CD14-positive monocyte (primary cell): Measurements from ENCODE around the gene MICB. TPM values are rescaled to one million over a fixed set of nuclear protein-coding genes. Genes with fewer than 3 reads are reported as not detected.

ENCODE experiments used
- DNase-seq, 3 donors: peaks; one replicate each; pipeline ENCODE4 v3.0.0-alpha.2; 2011 to 2022
- H2AFZ ChIP-seq: 2 replicates; pipeline ENCODE4 v1.6.0; 2012; ENCODE audit warnings: mild to moderate bottlenecking, low read depth, low read length, inconsistent platforms; ENCODE audit not compliant: insufficient read depth, poor library complexity, severe bottlenecking
- H3K27ac ChIP-seq, 2 donors: 1 replicate in 1 of 2; 2 replicates in 1 of 2; pipeline ENCODE4 v1.5.1; 2012 to 2013; ENCODE audit warnings: low read length in 2 of 2, control low read depth in 1 of 2, inconsistent platforms in 1 of 2, low read depth in 1 of 2, mild to moderate bottlenecking in 1 of 2
- H3K27me3 ChIP-seq, 2 donors: one replicate each; pipeline versions ENCODE4 v1.6.0 to v1.6.1; 2011 to 2013; ENCODE audit warnings: low read length in 2 of 2; ENCODE audit not compliant: control insufficient read depth in 2 of 2, insufficient read depth in 2 of 2
- H3K36me3 ChIP-seq, 2 donors: replicated peaks in 1 of 2; 1 replicate in 1 of 2; 2 replicates in 1 of 2; pipeline versions ENCODE4 v1.5.1 to v1.6.1; 2012 to 2013; ENCODE audit warnings: low read length in 2 of 2, control low read depth in 1 of 2, inconsistent platforms in 1 of 2, mild to moderate bottlenecking in 1 of 2; ENCODE audit not compliant: insufficient read depth in 2 of 2, control insufficient read depth in 1 of 2
- H3K4me1 ChIP-seq, 2 donors: 1 replicate in 1 of 2; 2 replicates in 1 of 2; pipeline versions ENCODE4 v1.5.1 to v1.6.1; 2012 to 2013; ENCODE audit warnings: low read length in 2 of 2, control low read depth in 1 of 2, inconsistent platforms in 1 of 2, mild to moderate bottlenecking in 1 of 2, moderate library complexity in 1 of 2; ENCODE audit not compliant: insufficient read depth in 2 of 2, control insufficient read depth in 1 of 2
- H3K4me2 ChIP-seq: replicated peaks from 2 replicates; pipeline ENCODE3; 2012; ENCODE audit warnings: low read length, moderate library complexity, mild to moderate bottlenecking; ENCODE audit not compliant: poor library complexity, severe bottlenecking; ENCODE audit errors: extremely low read depth
- H3K4me3 ChIP-seq, 3 experiments: fragments of 200-600 bp in 1 of 3; sonication (generic) in 1 of 3; replicated peaks in 1 of 3; 1 replicate in 2 of 3; 2 replicates in 1 of 3; pipeline ENCODE4 v1.5.1; 2011 to 2013; ENCODE audit warnings: low read length in 3 of 3, mild to moderate bottlenecking in 3 of 3, control low read depth in 2 of 3, low read depth in 2 of 3, inconsistent platforms in 1 of 3, moderate library complexity in 1 of 3
- H3K79me2 ChIP-seq: 2 replicates; pipeline ENCODE4 v1.6.0; 2012; ENCODE audit warnings: mild to moderate bottlenecking, control low read depth, inconsistent platforms, low read length, moderate library complexity; ENCODE audit not compliant: insufficient read depth
- H3K9ac ChIP-seq: 2 replicates; pipeline ENCODE4 v1.6.0; 2017; ENCODE audit warnings: low read length, mild to moderate bottlenecking; ENCODE audit not compliant: insufficient read depth, poor library complexity, severe bottlenecking
- H3K9me3 ChIP-seq, 2 donors: replicated peaks in 1 of 2; 1 replicate in 1 of 2; 2 replicates in 1 of 2; pipeline versions ENCODE4 v1.5.1 to v1.6.1; 2012 to 2013; ENCODE audit warnings: low read length in 2 of 2, control low read depth in 1 of 2; ENCODE audit not compliant: control insufficient read depth in 1 of 2, insufficient read depth in 1 of 2
- H4K20me1 ChIP-seq: 2 replicates; pipeline ENCODE4 v1.6.0; 2012; ENCODE audit warnings: mild to moderate bottlenecking, low read length, control low read depth, moderate library complexity; ENCODE audit not compliant: insufficient read depth
- H3K27ac Mint-ChIP-seq, 7 donors: one replicate each; pipeline ENCODE4 v1.8.0; 2020; ENCODE audit warnings: mild to moderate bottlenecking in 7 of 7, mixed read lengths in 7 of 7, moderate library complexity in 6 of 7, inconsistent platforms in 2 of 7
- H3K27me3 Mint-ChIP-seq, 3 donors: one replicate each; pipeline ENCODE4 v1.8.0; 2021 to 2022; ENCODE audit warnings: low read depth in 3 of 3, mild to moderate bottlenecking in 3 of 3, mixed read lengths in 3 of 3, moderate library complexity in 3 of 3, inconsistent platforms in 1 of 3
- H3K36me3 Mint-ChIP-seq, 2 donors: one replicate each; pipeline ENCODE4 v1.8.0; 2020; ENCODE audit warnings: mixed read lengths in 2 of 2, inconsistent platforms in 1 of 2, mild to moderate bottlenecking in 1 of 2
- H3K4me1 Mint-ChIP-seq: one replicate; pipeline ENCODE4 v1.8.0; 2020; ENCODE audit warnings: mild to moderate bottlenecking, mixed read lengths
- H3K4me3 Mint-ChIP-seq, 2 donors: one replicate each; pipeline ENCODE4 v1.8.0; 2020; ENCODE audit warnings: mild to moderate bottlenecking in 2 of 2, mixed read lengths in 2 of 2, moderate library complexity in 1 of 2
- H3K9me3 Mint-ChIP-seq, 7 donors: one replicate each; pipeline ENCODE4 v1.8.0; 2020 to 2022; ENCODE audit warnings: mixed read lengths in 7 of 7, mild to moderate bottlenecking in 6 of 7, moderate library complexity in 6 of 7, inconsistent platforms in 2 of 7
- WGBS: methylation state at CpG from one replicate; pipeline ENCODE4 v1.1.5; 2013; ENCODE audit warnings: missing lambda C conversion rate; ENCODE audit not compliant: insufficient coverage; 5-methylcytosine and 5-hydroxymethylcytosine counted together
- intact Hi-C, 2 donors: fragments of 100-400 bp; cut with micrococcal nuclease; formaldehyde crosslinking; loops; one replicate each; pipeline versions ENCODE4 v1.15.0 to v1.15.1; 2023
- polyA plus RNA-seq, 3 donors: library from polyadenylated mRNA; depleted of rRNA in 1 of 3; unstranded in 2 of 3; stranded (reverse) in 1 of 3; fragments of 300-500 nt in 2 of 3; fragments of >200 nt in 1 of 3; fragmentation: Illumina TruSeq in 2 of 3; gene quantifications; 1 replicate in 2 of 3; 2 replicates in 1 of 3; pipeline ENCODE4 v1.2.3, GENCODE V29; 2012 to 2021
- TF ChIP-seq, protein P1 (sequence below): fragments of 200-600 bp; IDR thresholded peaks from one replicate; pipeline ENCODE4 v1.8.0; 2022; ENCODE audit warnings: antibody characterized with exemption, mild to moderate bottlenecking

MICB gene
- polyA plus RNA-seq, 3 donors: 8.1 to 34.8 (median 11.4) TPM

DNA sequence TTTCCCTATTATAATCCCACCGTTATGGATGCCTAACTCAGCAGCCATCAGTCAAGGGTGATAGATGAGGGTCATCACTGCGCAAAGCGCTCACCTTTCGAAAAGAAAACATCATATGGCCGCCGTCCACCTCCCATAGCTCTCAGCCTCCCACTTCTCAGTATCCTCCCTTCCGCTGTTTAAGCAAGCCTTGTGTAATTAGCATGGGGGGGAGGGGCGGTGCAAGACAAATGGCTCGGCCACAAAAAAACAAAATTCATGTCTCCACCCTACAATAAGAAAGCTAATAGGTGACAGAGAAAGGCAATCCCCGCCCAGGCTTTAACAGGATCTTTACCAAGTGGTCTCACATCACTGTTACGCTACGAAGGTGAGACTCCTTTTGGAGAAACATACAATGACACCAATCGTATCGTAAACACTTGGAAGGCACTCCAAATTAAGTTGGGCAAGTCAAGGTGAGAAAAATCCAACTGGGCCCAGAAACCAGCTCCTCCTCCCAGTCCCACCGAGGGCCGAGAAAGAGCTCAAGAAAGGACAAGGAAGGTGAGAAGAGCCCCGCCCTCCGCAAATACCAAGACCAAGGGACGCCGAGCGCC lies 43.2 kb downstream of the MICB start:
- TF ChIP-seq, protein P1, sequence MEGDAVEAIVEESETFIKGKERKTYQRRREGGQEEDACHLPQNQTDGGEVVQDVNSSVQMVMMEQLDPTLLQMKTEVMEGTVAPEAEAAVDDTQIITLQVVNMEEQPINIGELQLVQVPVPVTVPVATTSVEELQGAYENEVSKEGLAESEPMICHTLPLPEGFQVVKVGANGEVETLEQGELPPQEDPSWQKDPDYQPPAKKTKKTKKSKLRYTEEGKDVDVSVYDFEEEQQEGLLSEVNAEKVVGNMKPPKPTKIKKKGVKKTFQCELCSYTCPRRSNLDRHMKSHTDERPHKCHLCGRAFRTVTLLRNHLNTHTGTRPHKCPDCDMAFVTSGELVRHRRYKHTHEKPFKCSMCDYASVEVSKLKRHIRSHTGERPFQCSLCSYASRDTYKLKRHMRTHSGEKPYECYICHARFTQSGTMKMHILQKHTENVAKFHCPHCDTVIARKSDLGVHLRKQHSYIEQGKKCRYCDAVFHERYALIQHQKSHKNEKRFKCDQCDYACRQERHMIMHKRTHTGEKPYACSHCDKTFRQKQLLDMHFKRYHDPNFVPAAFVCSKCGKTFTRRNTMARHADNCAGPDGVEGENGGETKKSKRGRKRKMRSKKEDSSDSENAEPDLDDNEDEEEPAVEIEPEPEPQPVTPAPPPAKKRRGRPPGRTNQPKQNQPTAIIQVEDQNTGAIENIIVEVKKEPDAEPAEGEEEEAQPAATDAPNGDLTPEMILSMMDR: no peak
- Histone ChIP-seq H3K36me3 (peaks cover 40 to 43% of the 10 kb centered on the region in 2 donors), H3K4me2 (peak overlapping the region; percentile 97), H3K27me3 (no peaks in the 10 kb centered on the region), H3K9ac (peak overlapping the region; percentile 90), H4K20me1 (peaks cover 49% of the 10 kb centered on the region), H3K4me3 (peak overlapping the region; percentile 63 to 95 (median 85)), H2AFZ (peak overlapping the region; percentile 86), H3K4me1 (peaks cover 32 to 38% of the 10 kb centered on the region in 2 donors), H3K79me2 (peaks cover 73% of the 10 kb centered on the region), H3K9me3 (no peaks in the 10 kb centered on the region), H3K27ac (peak overlapping the region; percentile 96 to 97)
- peaks cover 38 to 43% of the 10 kb centered on the region in 2 donors for H3K36me3 Mint-ChIP-seq
- WGBS: 0% methylated on average over 6 of the region's 21 CpGs
- intact Hi-C loops: loop anchor here (5.0 to 10.0 kb wide), 7 partner anchors 44 to 414 kb away; partner anchors contain the start of genes MICB (in 2 of the 2), CLIC1 (in 1 of the 2), CSNK2B (in 1 of the 2) and LY6G5B (in 1 of the 2)
- H3K9me3 Mint-ChIP-seq: peaks cover 0 to 2% (median 0%) of the 10 kb centered on the region in 7 donors
- no peaks in the 10 kb centered on the region for H3K27me3 Mint-ChIP-seq
- peak overlapping the region; percentile 98 to 100 (median 99) for H3K27ac Mint-ChIP-seq
- peak overlapping the region; percentile 95 to 96 for H3K4me3 Mint-ChIP-seq
- peaks cover 33% of the 10 kb centered on the region for H3K4me1 Mint-ChIP-seq
- DNase-seq: peak; percentile 48 to 61 (median 48)

DNA sequence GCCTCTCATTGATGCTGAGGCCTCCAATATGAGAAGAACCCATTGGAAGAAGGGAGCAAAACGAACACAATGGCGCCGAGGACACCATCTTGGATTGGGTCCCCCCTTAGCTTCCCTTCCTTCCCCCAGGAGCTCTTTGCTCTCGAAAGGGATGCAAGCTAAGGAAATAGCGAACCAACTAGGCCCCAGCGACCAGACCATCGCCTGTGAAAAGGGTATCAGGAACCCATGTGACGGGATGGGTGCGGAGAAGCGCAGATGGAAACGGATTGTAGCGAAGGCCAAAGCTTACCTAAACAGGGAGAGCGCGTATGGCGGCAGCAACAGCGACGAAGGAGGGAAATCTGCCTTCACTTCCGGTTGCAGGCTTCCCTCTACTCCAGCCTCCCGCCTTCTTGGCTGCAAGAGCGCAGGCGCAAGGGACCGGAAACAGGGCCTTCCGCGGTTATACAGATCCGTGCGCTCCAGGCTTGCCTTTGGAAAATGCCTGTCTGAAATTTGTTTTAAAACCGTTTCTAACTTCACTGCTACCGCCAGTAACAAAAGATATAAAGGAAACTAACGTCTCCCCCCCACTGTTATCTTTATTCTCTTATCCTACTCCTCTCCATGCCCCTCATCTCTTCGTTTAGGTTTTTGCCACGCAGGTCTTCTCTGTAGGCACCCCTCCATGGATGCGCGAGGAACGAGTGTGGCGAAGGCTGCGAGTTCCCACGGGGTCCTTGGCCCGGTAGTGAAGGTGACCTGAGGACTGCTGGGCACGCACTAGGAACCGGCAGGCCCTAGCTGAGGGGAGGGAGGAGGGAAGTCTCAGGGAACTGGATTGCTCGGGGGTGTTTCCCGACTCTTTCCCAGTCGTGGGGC lies 43.9 kb downstream of the MICB start, which contains the start of gene DDX39B:
TSS of gene DDX39B (minus strand) at position 346 of the 864 bp plus-strand sequence. CDS start 1,471 bp downstream, outside the sequence.
- Mint-ChIP-seq H3K9me3 (peaks cover 0 to 2% (median 0%) of the 10 kb centered on the region in 7 donors), H3K27ac (peak within 1 kb of the TSS; percentile 98 to 100 (median 99)), H3K4me1 (peaks cover 40% of the 10 kb centered on the region), H3K36me3 (peaks cover 30 to 36% of the 10 kb centered on the region in 2 donors), H3K27me3 (no peaks in the 10 kb centered on the region), H3K4me3 (peak within 1 kb of the TSS; percentile 95 to 96)
- TF ChIP-seq, protein P1: no peak
- Histone ChIP-seq H3K9ac (peak within 1 kb of the TSS; percentile 90), H3K27ac (peak within 1 kb of the TSS; percentile 96 to 97), H4K20me1 (peaks cover 42% of the 10 kb centered on the region), H3K36me3 (peaks cover 33 to 35% of the 10 kb centered on the region in 2 donors), H3K9me3 (no peaks in the 10 kb centered on the region), H3K27me3 (no peaks in the 10 kb centered on the region), H3K4me2 (peak within 1 kb of the TSS; percentile 97), H3K4me1 (peaks cover 34 to 45% of the 10 kb centered on the region in 2 donors), H3K79me2 (peaks cover 65% of the 10 kb centered on the region), H3K4me3 (peak within 1 kb of the TSS; percentile 63 to 95 (median 85)), H2AFZ (peak within 1 kb of the TSS; percentile 86)
- under 1% methylated on average over 34 of the region's 43 CpGs for WGBS
- DNase-seq: peak; percentile 96 to 98 (median 97)
- intact Hi-C loops: loop anchor here (5.0 to 10.0 kb wide), 7 partner anchors 45 to 413 kb away; partner anchors contain the start of genes MICB (in 2 of the 2), CLIC1 (in 1 of the 2), CSNK2B (in 1 of the 2) and LY6G5B (in 1 of the 2)
